Caco-2 (cell line): Measurements from ENCODE around the gene SLC10A2. TPM values are rescaled to one million over a fixed set of nuclear protein-coding genes. Genes with fewer than 3 reads are reported as not detected.

Source experiments
- BruUV-seq: library from RNA; stranded (reverse); fragments of 400-500 nt; replicated peaks from 2 replicates; lab custom pipeline; 2021; lab: Mats Ljungman, UMichigan
- CTCF ChIA-PET: fragments of 300-600 bp; sonication (Branson Sonifier 250); formaldehyde crosslinking; loops from one replicate; lab custom pipeline; 2022; ENCODE audit warnings: antibody characterized with exemption; lab: Charles Lee
- POLR2A ChIA-PET: fragments of 300-600 bp; sonication (Branson Sonifier 250); formaldehyde crosslinking; loops from one replicate; lab custom pipeline; 2022; ENCODE audit warnings: antibody characterized with exemption; lab: Charles Lee
- DNase-seq, 2 experiments: peaks; one replicate each; pipeline versions ENCODE4 v3.0.0 to v3.0.0-alpha.2; 2020 to 2022
- H3K27me3 ChIP-seq: replicated peaks from 2 replicates; pipeline ENCODE4 v1.6.0; 2011; ENCODE audit warnings: low read length; ENCODE audit not compliant: control insufficient read depth, insufficient read depth
- H3K36me3 ChIP-seq: 2 replicates; pipeline ENCODE4 v1.5.1; 2011; ENCODE audit warnings: low read length; ENCODE audit not compliant: control insufficient read depth, insufficient read depth
- H3K4me1 ChIP-seq: fragments of 250-450 bp; sonication (Bioruptor Pico); 2 replicates; pipeline ENCODE4 v1.5.1; 2020; ENCODE audit warnings: mild to moderate bottlenecking
- H3K4me3 ChIP-seq: 2 replicates; pipeline ENCODE4 v1.5.1; 2011; ENCODE audit warnings: low read depth, mild to moderate bottlenecking, control low read depth, low read length
- H3K9me3 ChIP-seq: fragments of 250-450 bp; sonication (Bioruptor Pico); 2 replicates; pipeline ENCODE4 v1.5.1; 2020; ENCODE audit warnings: mild to moderate bottlenecking, moderate library complexity
- H3K27ac Mint-ChIP-seq: one replicate; pipeline ENCODE4 v1.8.0; 2022; ENCODE audit warnings: mixed read lengths; ENCODE audit not compliant: unreplicated experiment
- H3K27me3 Mint-ChIP-seq: one replicate; pipeline ENCODE4 v1.8.0; 2022; ENCODE audit warnings: mixed read lengths; ENCODE audit not compliant: insufficient read depth, unreplicated experiment
- H3K36me3 Mint-ChIP-seq: one replicate; pipeline ENCODE4 v1.8.0; 2022; ENCODE audit warnings: mild to moderate bottlenecking, mixed read lengths; ENCODE audit not compliant: insufficient read depth, unreplicated experiment
- H3K4me1 Mint-ChIP-seq: one replicate; pipeline ENCODE4 v1.8.0; 2022; ENCODE audit warnings: low read depth, mixed read lengths; ENCODE audit not compliant: unreplicated experiment
- H3K4me3 Mint-ChIP-seq: one replicate; pipeline ENCODE4 v1.8.0; 2022; ENCODE audit warnings: mild to moderate bottlenecking, moderate library complexity, mixed read lengths; ENCODE audit not compliant: unreplicated experiment
- H3K9me3 Mint-ChIP-seq: one replicate; pipeline ENCODE4 v1.8.0; 2022; ENCODE audit warnings: mixed read lengths; ENCODE audit not compliant: unreplicated experiment
- CTCF ChIP-seq, 2 experiments: fragments of 200-600 bp in 1 of 2; IDR thresholded peaks; 1 replicate in 1 of 2; 2 replicates in 1 of 2; pipeline versions ENCODE4 v1.5.1 to v1.8.0; 2011 to 2022; ENCODE audit warnings: antibody characterized with exemption in 1 of 2, control low read depth in 1 of 2, inconsistent platforms in 1 of 2, low read depth in 1 of 2, low read length in 1 of 2, mild to moderate bottlenecking in 1 of 2, moderate library complexity in 1 of 2; ENCODE audit not compliant: insufficient read depth in 1 of 2, severe bottlenecking in 1 of 2, unreplicated experiment in 1 of 2
- intact Hi-C: fragments of 100-400 bp; cut with micrococcal nuclease; formaldehyde crosslinking; loops from one replicate; pipeline ENCODE4 v1.10.0; 2022; ENCODE audit not compliant: unreplicated experiment
- total RNA-seq: library from RNA; stranded (reverse); gene quantifications from 2 replicates; pipeline ENCODE4 v1.2.3, GENCODE V29; 2022

SLC10A2 gene
- total RNA-seq, 1 experiment from 2014 or later = not detected

GRCh38 chr13:103039183-103039582, 27.0 kb downstream of the SLC10A2 start:
- POLR2A ChIA-PET = no interaction called here
- Mint-ChIP-seq H3K4me3 (no peak overlapping the region), H3K4me1 (no peaks in the 10 kb centered on the region), H3K27me3 (no peaks in the 10 kb centered on the region), H3K36me3 (no peaks in the 10 kb centered on the region), H3K27ac (no peak overlapping the region), H3K9me3 (no peaks in the 10 kb centered on the region)
- BruUV-seq = no TSS peak
- H3K27me3 ChIP-seq = no peaks in the 10 kb centered on the region
- no peak for DNase-seq
- TF ChIP-seq CTCF (IDR thresholded peaks at IDR 0.05; ENCODE audit: insufficient read depth in 1 of 2, low read depth in 1 of 2, low read length in 1 of 2, severe bottlenecking in 1 of 2, unreplicated experiment in 1 of 2) = no peak
- H3K4me3 ChIP-seq = no peak overlapping the region
- CTCF ChIA-PET = no interaction called here
- no peaks in the 10 kb centered on the region for H3K36me3 ChIP-seq
- peaks cover 5% of the 10 kb centered on the region for H3K4me1 ChIP-seq
- intact Hi-C loops = no loop called here
- peaks cover 4% of the 10 kb centered on the region; the same call in 1 of the 2 replicates for H3K9me3 ChIP-seq

GRCh38 chr13:103036268-103036667, 29.9 kb downstream of the SLC10A2 start:
- ChIA-PET POLR2A (no interaction called here), CTCF (no interaction called here)
- DNase-seq = no peak
- Histone ChIP-seq H3K36me3 (no peaks in the 10 kb centered on the region), H3K4me3 (no peak overlapping the region), H3K9me3 (peaks cover 11% of the 10 kb centered on the region; the same call in 1 of the 2 replicates), H3K4me1 (peaks cover 19% of the 10 kb centered on the region), H3K27me3 (no peaks in the 10 kb centered on the region)
- no peak overlapping the region for H3K4me3 Mint-ChIP-seq
- no peaks in the 10 kb centered on the region for H3K36me3 Mint-ChIP-seq
- no peaks in the 10 kb centered on the region for H3K9me3 Mint-ChIP-seq
- H3K4me1 Mint-ChIP-seq = peaks cover 6% of the 10 kb centered on the region
- H3K27me3 Mint-ChIP-seq = no peaks in the 10 kb centered on the region
- no TSS peak for BruUV-seq
- intact Hi-C loops = no loop called here
- H3K27ac Mint-ChIP-seq = no peak overlapping the region
- TF ChIP-seq CTCF (IDR thresholded peaks at IDR 0.05; ENCODE audit: insufficient read depth in 1 of 2, low read depth in 1 of 2, low read length in 1 of 2, severe bottlenecking in 1 of 2, unreplicated experiment in 1 of 2) = no peak

- intact Hi-C loops = no loop called here
- TF ChIP-seq CTCF (IDR thresholded peaks at IDR 0.05; ENCODE audit: insufficient read depth in 1 of 2, low read depth in 1 of 2, low read length in 1 of 2, severe bottlenecking in 1 of 2, unreplicated experiment in 1 of 2) = no peak
- no peak for DNase-seq
- no TSS peak for BruUV-seq
- ChIA-PET CTCF (no interaction called here), POLR2A (no interaction called here)
- Mint-ChIP-seq H3K27ac (no peak overlapping the region), H3K9me3 (no peaks in the 10 kb centered on the region), H3K36me3 (no peaks in the 10 kb centered on the region), H3K4me3 (no peak overlapping the region), H3K4me1 (peaks cover 6% of the 10 kb centered on the region), H3K27me3 (no peaks in the 10 kb centered on the region)
- H3K27me3 ChIP-seq = no peaks in the 10 kb centered on the region
- no peak overlapping the region for H3K4me3 ChIP-seq
- H3K36me3 ChIP-seq = no peaks in the 10 kb centered on the region
- H3K4me1 ChIP-seq = peaks cover 27% of the 10 kb centered on the region
- peaks cover 7% of the 10 kb centered on the region; the same call in 1 of the 2 replicates for H3K9me3 ChIP-seq
Measured at GRCh38 chr13:103033999-103034398, 32.2 kb downstream of the SLC10A2 start.
